Loucy (cell line): Measurements from ENCODE around the gene MPZL3.

Source experiments
- H2AFZ ChIP-seq: fragments of 200-600 bp; sonication (generic); 2 replicates; pipeline ENCODE4 v1.6.0; 2016; ENCODE audit warnings: antibody characterized with exemption, mild to moderate bottlenecking, low read length, moderate library complexity
- H3F3A ChIP-seq: fragments of 200-600 bp; 2 replicates; pipeline ENCODE4 v1.6.0; 2016; ENCODE audit warnings: antibody characterized with exemption, low read depth, mild to moderate bottlenecking
- H3K27me3 ChIP-seq: fragments of 200-600 bp; sonication (generic); 2 replicates; pipeline ENCODE4 v1.6.1; 2014; ENCODE audit warnings: low read length, mild to moderate bottlenecking; ENCODE audit not compliant: insufficient read depth, poor library complexity, severe bottlenecking
- H3K36me3 ChIP-seq: fragments of 200-600 bp; sonication (generic); 2 replicates; pipeline ENCODE4 v1.6.1; 2016; ENCODE audit warnings: low read length; ENCODE audit not compliant: insufficient read depth
- H3K4me1 ChIP-seq: fragments of 200-600 bp; sonication (generic); 2 replicates; pipeline ENCODE4 v1.5.1; 2014; ENCODE audit warnings: low read length, mild to moderate bottlenecking; ENCODE audit not compliant: insufficient read depth, poor library complexity, severe bottlenecking
- H3K4me2 ChIP-seq: fragments of 200-600 bp; sonication (generic); 2 replicates; pipeline ENCODE4 v1.6.0; 2014; ENCODE audit warnings: antibody characterized with exemption, low read length, low read depth, mild to moderate bottlenecking; ENCODE audit not compliant: poor library complexity, severe bottlenecking
- H3K4me3 ChIP-seq: fragments of 200-600 bp; sonication (generic); 2 replicates; pipeline ENCODE4 v1.5.1; 2014; ENCODE audit warnings: low read length, mild to moderate bottlenecking, mixed read lengths; ENCODE audit not compliant: poor library complexity, severe bottlenecking
- H3K79me2 ChIP-seq: fragments of 200-600 bp; sonication (generic); 2 replicates; pipeline ENCODE4 v1.6.1; 2014; ENCODE audit warnings: low read length; ENCODE audit not compliant: insufficient read depth
- H3K9ac ChIP-seq: fragments of 200-600 bp; sonication (generic); 2 replicates; pipeline ENCODE4 v1.6.0; 2014; ENCODE audit warnings: mild to moderate bottlenecking, low read depth, low read length, moderate library complexity; ENCODE audit not compliant: poor library complexity, severe bottlenecking
- H3K9me2 ChIP-seq: fragments of 200-600 bp; sonication (generic); replicated peaks from 2 replicates; pipeline ENCODE4 v1.6.1; 2016; ENCODE audit warnings: low read depth, low read length, mixed read lengths
- H3K9me3 ChIP-seq: fragments of 200-600 bp; sonication (generic); 2 replicates; pipeline ENCODE4 v1.6.1; 2014; ENCODE audit warnings: mild to moderate bottlenecking, antibody characterized with exemption, low read length, low read depth; ENCODE audit not compliant: insufficient read depth
- H4K20me1 ChIP-seq: fragments of 200-600 bp; sonication (generic); 2 replicates; pipeline ENCODE4 v1.6.0; 2014; ENCODE audit warnings: antibody characterized with exemption, low read length, mild to moderate bottlenecking; ENCODE audit not compliant: insufficient read depth, poor library complexity, severe bottlenecking
- CTCF ChIP-seq: fragments of 200-600 bp; sonication (generic); conservative IDR thresholded peaks from 2 replicates; pipeline ENCODE4 v1.5.1; 2014; ENCODE audit warnings: mild to moderate bottlenecking, antibody characterized with exemption, low read length
- EZH2phosphoT487 ChIP-seq: fragments of 200-600 bp; IDR thresholded peaks from 2 replicates; pipeline ENCODE4 v1.6.1; 2018; ENCODE audit warnings: antibody characterized with exemption, mild to moderate bottlenecking, moderate library complexity, borderline replicate concordance

MPZL3 gene

GRCh38 chr11:118199135-118199534 lies 53.0 kb downstream of the MPZL3 start:
- H3K9ac ChIP-seq = no peak overlapping the region
- no peaks in the 10 kb centered on the region for H3K27me3 ChIP-seq
- no peak overlapping the region for H3K4me2 ChIP-seq
- H3F3A ChIP-seq = no peaks in the 10 kb centered on the region
- H2AFZ ChIP-seq = no peak overlapping the region
- H3K4me1 ChIP-seq = peaks cover 12% of the 10 kb centered on the region
- no peaks in the 10 kb centered on the region for H3K36me3 ChIP-seq
- no peaks in the 10 kb centered on the region for H3K9me3 ChIP-seq
- no peaks in the 10 kb centered on the region for H3K9me2 ChIP-seq
- TF ChIP-seq CTCF (no peak), EZH2phosphoT487 (no peak)
- no peaks in the 10 kb centered on the region for H4K20me1 ChIP-seq
- H3K79me2 ChIP-seq = no peaks in the 10 kb centered on the region
- no peak overlapping the region for H3K4me3 ChIP-seq

GRCh38 chr11:118198370-118198769 lies 53.8 kb downstream of the MPZL3 start:
- Histone ChIP-seq H3K4me3 (peak overlapping the region; percentile 36), H3F3A (no peaks in the 10 kb centered on the region), H3K36me3 (no peaks in the 10 kb centered on the region), H3K4me2 (peak overlapping the region; percentile 64), H2AFZ (peak overlapping the region; percentile 85), H4K20me1 (no peaks in the 10 kb centered on the region), H3K79me2 (no peaks in the 10 kb centered on the region), H3K4me1 (peaks cover 12% of the 10 kb centered on the region), H3K9me3 (no peaks in the 10 kb centered on the region), H3K27me3 (no peaks in the 10 kb centered on the region), H3K9ac (no peak overlapping the region), H3K9me2 (no peaks in the 10 kb centered on the region)
- TF ChIP-seq CTCF (peak; percentile 95), EZH2phosphoT487 (no peak)

DNA sequence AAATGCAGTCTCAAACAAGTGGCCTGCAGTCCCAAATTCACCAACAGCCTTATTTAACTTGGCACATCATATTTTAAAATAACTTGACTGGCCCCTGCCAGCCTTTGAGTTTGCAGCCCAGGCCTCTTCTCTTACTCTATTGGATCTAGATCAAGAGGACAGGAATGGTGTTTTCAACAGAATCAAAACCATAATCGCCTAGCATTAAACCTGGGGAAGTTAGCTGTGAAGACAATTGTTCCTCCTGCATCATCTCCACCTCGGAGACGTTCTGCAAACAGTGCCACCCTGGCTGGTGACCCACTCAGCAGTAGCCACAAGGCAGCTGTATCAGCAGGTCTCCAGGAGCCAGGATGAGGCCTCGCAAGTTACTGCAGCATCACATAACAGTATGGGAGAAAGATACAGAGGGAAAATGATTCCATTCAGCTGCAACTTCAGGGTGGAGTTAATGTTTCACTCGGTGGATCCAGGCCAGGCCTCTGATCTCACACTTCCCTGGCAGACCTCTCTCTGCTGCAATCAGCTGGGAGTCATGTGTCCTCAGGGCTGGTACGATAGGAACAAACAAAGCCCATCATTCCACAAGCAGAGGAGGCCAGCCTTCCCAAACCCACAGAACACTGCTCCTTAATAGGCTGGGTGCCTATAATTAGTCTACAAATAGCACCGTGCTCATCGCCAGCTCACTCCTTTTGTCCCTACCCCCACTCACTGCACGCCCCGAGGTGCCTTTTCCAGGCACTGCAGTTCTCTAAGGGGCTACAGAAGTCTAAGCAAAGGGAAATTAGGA lies 57.1 kb downstream of the MPZL3 start:
- H2AFZ ChIP-seq = no peak overlapping the region
- no peak for TF ChIP-seq CTCF
- TF ChIP-seq EZH2phosphoT487 = no peak

More for the DNA sequence above, 57.1 kb downstream of the MPZL3 start:
- no peaks in the 10 kb centered on the region for H3K79me2 ChIP-seq
- no peaks in the 10 kb centered on the region for H3K27me3 ChIP-seq
- H3K4me2 ChIP-seq = no peak overlapping the region
- no peak overlapping the region for H3K4me3 ChIP-seq
- H3K36me3 ChIP-seq = no peaks in the 10 kb centered on the region
- H3K4me1 ChIP-seq = no peaks in the 10 kb centered on the region
- H3K9me3 ChIP-seq = no peaks in the 10 kb centered on the region
- no peaks in the 10 kb centered on the region for H3F3A ChIP-seq
- H4K20me1 ChIP-seq = no peaks in the 10 kb centered on the region
- no peak overlapping the region for H3K9ac ChIP-seq
- no peaks in the 10 kb centered on the region for H3K9me2 ChIP-seq
